ENCODE data around the gene CHAT.
A peak's percentile ranks its signal among the peaks of the same experiment; 100 is the strongest.

CHAT gene

GRCh38 chr10:49612513-49613164 lies 1.2 kb upstream of the CHAT start:
- DNase-seq (ENCODE audit: low spot score): peak; percentile 85

GRCh38 chr10:49613165-49613881 lies 514 bp upstream of the CHAT start:
- no peak for DNase-seq (ENCODE audit: low spot score)

- DNase-seq (ENCODE audit: low spot score): peak; percentile 46
These were observed 683 bp downstream of the CHAT start for GRCh38 chr10:49614242-49615198.

- no peak for DNase-seq (ENCODE audit: low spot score)
These were observed 1.4 kb downstream of the CHAT start for GRCh38 chr10:49615213-49615612.

- no peak for DNase-seq (ENCODE audit: low spot score)
These were observed 1.9 kb downstream of the CHAT start for GRCh38 chr10:49615721-49616120.

- no peak for DNase-seq (ENCODE audit: low spot score)
These were observed 2.7 kb downstream of the CHAT start for GRCh38 chr10:49616421-49617101.

- no peak for DNase-seq (ENCODE audit: low spot score)
These were observed 3.5 kb downstream of the CHAT start for GRCh38 chr10:49617121-49618020.

GRCh38 chr10:49618821-49619220 lies 5.0 kb downstream of the CHAT start:
- DNase-seq (ENCODE audit: low spot score): no peak

- DNase-seq (ENCODE audit: low spot score): peak; percentile 43
These were observed 5.8 kb downstream of the CHAT start for GRCh38 chr10:49619613-49620012.

GRCh38 chr10:49620286-49620810 lies 6.5 kb downstream of the CHAT start:
- DNase-seq (ENCODE audit: low spot score): no peak

GRCh38 chr10:49620841-49621378 lies 7.1 kb downstream of the CHAT start:
- no peak for DNase-seq (ENCODE audit: low spot score)

- no peak for DNase-seq (ENCODE audit: low spot score)
These were observed 7.7 kb downstream of the CHAT start for GRCh38 chr10:49621561-49621960.

- no peak for DNase-seq (ENCODE audit: low spot score)
These were observed 8.9 kb downstream of the CHAT start for GRCh38 chr10:49622426-49623425.

- no peak for DNase-seq (ENCODE audit: low spot score)
These were observed 10.8 kb downstream of the CHAT start for GRCh38 chr10:49624629-49625028.

- no peak for DNase-seq (ENCODE audit: low spot score)
These were observed 11.6 kb downstream of the CHAT start for GRCh38 chr10:49625411-49625810.

- DNase-seq (ENCODE audit: low spot score): no peak
These were observed 13.2 kb downstream of the CHAT start for GRCh38 chr10:49627038-49627437.

GRCh38 chr10:49627644-49628247 lies 13.9 kb downstream of the CHAT start:
- no peak for DNase-seq (ENCODE audit: low spot score)

GRCh38 chr10:49628599-49628998 lies 14.8 kb downstream of the CHAT start:
- DNase-seq (ENCODE audit: low spot score): no peak

- DNase-seq (ENCODE audit: low spot score): no peak
These were observed 15.6 kb downstream of the CHAT start for GRCh38 chr10:49629431-49629881.
